G401 (cell line): ENCODE measurements around the gene DNM3. TPM values are rescaled to one million over a fixed set of nuclear protein-coding genes. Genes with fewer than 3 reads are reported as not detected.

ENCODE experiments used
- DNase-seq: peaks from one replicate; pipeline ENCODE4 v3.0.0-alpha.2; 2015; ENCODE audit warnings: low spot score
- in situ Hi-C: cut with HindIII; loops from 2 replicates; pipeline ENCODE4 v1.10.0; 2016; ENCODE audit warnings: low sequenced_read_pairs, mixed read lengths
- total RNA-seq: library from RNA; depleted of rRNA; stranded (reverse); fragments of >200 nt; shearing (Covaris generic); gene quantifications from 2 replicates; pipeline ENCODE4 v1.2.3, GENCODE V29; 2014

Gene DNM3
- total RNA-seq, 1 experiment from 2014 or later = 8.3 TPM

GRCh38 chr1:172221436-172221835 is 380.1 kb downstream of the DNM3 start:
- no peak for DNase-seq
- in situ Hi-C loops = no loop called here

- in situ Hi-C loops = no loop called here
- no peak for DNase-seq
Measured at GRCh38 chr1:172224871-172225270, 383.6 kb downstream of the DNM3 start.

GRCh38 chr1:172229942-172230341 is 388.6 kb downstream of the DNM3 start:
- in situ Hi-C loops = no loop called here

GRCh38 chr1:172230526-172230925 is 389.2 kb downstream of the DNM3 start:
- no peak for DNase-seq
- in situ Hi-C loops = no loop called here

More at GRCh38 chr1:172229942-172230341, 388.6 kb downstream of the DNM3 start:
- DNase-seq = no peak

- in situ Hi-C loops = no loop called here
- DNase-seq = no peak
Measured at GRCh38 chr1:172236958-172237357, 395.7 kb downstream of the DNM3 start.

GRCh38 chr1:172238158-172238557 is 396.9 kb downstream of the DNM3 start:
- in situ Hi-C loops = no loop called here
- no peak for DNase-seq

- DNase-seq = no peak
- in situ Hi-C loops = no loop called here
Measured at GRCh38 chr1:172238965-172239364, 397.7 kb downstream of the DNM3 start.

GRCh38 chr1:172239901-172240300 is 398.6 kb downstream of the DNM3 start:
- in situ Hi-C loops = no loop called here
- peak; percentile 47 for DNase-seq

GRCh38 chr1:172241540-172241939 is 400.2 kb downstream of the DNM3 start:
- in situ Hi-C loops = no loop called here

GRCh38 chr1:172244865-172245264 is 403.6 kb downstream of the DNM3 start:
- in situ Hi-C loops = no loop called here
- DNase-seq = no peak

More at GRCh38 chr1:172241540-172241939, 400.2 kb downstream of the DNM3 start:
- no peak for DNase-seq

GRCh38 chr1:172245788-172246187 is 404.5 kb downstream of the DNM3 start:
- DNase-seq = no peak
- in situ Hi-C loops = no loop called here

GRCh38 chr1:172246521-172247390 is 405.5 kb downstream of the DNM3 start:
- no peak for DNase-seq
- in situ Hi-C loops = no loop called here

GRCh38 chr1:172251486-172251885 is 410.2 kb downstream of the DNM3 start:
- DNase-seq = no peak
- in situ Hi-C loops = no loop called here

GRCh38 chr1:172252321-172252720 is 411.0 kb downstream of the DNM3 start:
- in situ Hi-C loops = no loop called here
- no peak for DNase-seq

- in situ Hi-C loops = no loop called here
- no peak for DNase-seq
Measured at GRCh38 chr1:172252958-172253357, 411.7 kb downstream of the DNM3 start.

- no peak for DNase-seq
- in situ Hi-C loops = no loop called here
Measured at GRCh38 chr1:172254521-172255222, 413.4 kb downstream of the DNM3 start.

- in situ Hi-C loops = no loop called here
- no peak for DNase-seq
Measured at GRCh38 chr1:172255223-172255560, 413.9 kb downstream of the DNM3 start.

- in situ Hi-C loops = no loop called here
- no peak for DNase-seq
Measured at GRCh38 chr1:172265905-172266304, 424.6 kb downstream of the DNM3 start.

GRCh38 chr1:172266528-172267174 is 425.4 kb downstream of the DNM3 start:
- in situ Hi-C loops = no loop called here
- no peak for DNase-seq

GRCh38 chr1:172268237-172268636 is 426.9 kb downstream of the DNM3 start:
- in situ Hi-C loops = no loop called here
- DNase-seq = no peak
